HepG2 (cell line): ENCODE measurements around the gene CALN1. TPM values are rescaled to one million over a fixed set of nuclear protein-coding genes. Genes with fewer than 3 reads are reported as not detected.

Source experiments
- ATAC-seq: fragments of 200-7000 bp; cut with Tn5 transposase; 3 replicates; pipeline ENCODE4 v1.9.1; 2020; ENCODE audit warnings: mild to moderate bottlenecking, moderate library complexity
- BruUV-seq: library from RNA; stranded (reverse); fragments of 400-500 nt; replicated peaks from 2 replicates; lab custom pipeline; 2021; lab: Mats Ljungman, UMichigan
- CTCF ChIA-PET: fragments of 300-600 bp; formaldehyde crosslinking; extraction: SDS; loops from one replicate; lab custom pipeline; 2021; ENCODE audit warnings: low total read pairs, inconsistent platforms, low intra/inter-chr PET ratio; lab: Yijun Ruan, JAX
- POLR2A ChIA-PET: fragments of 350-600 bp; sonication (Branson Sonifier 250); formaldehyde crosslinking; loops from one replicate; lab custom pipeline; 2020; ENCODE audit warnings: antibody characterized with exemption, inconsistent platforms; lab: Yijun Ruan, JAX
- DNase-seq: peaks from one replicate; pipeline ENCODE4 v3.0.0-alpha.2; 2015; ENCODE audit warnings: low spot score
- FAIRE-seq: peaks from 3 replicates; lab custom pipeline; 2011; peaks lifted over from hg19 to GRCh38; lab: Jason Lieb, UNC
- H2AFZ ChIP-seq: one replicate; pipeline ENCODE4 v1.6.1; 2011; ENCODE audit warnings: low read length, inconsistent platforms
- H3K27ac ChIP-seq: fragments of 300-600 bp; 3 replicates; pipeline ENCODE4 v1.8.0; 2011; ENCODE audit warnings: mixed run types, mild to moderate bottlenecking, mixed read lengths, low read length, inconsistent platforms; ENCODE audit not compliant: insufficient read depth; ENCODE audit errors: extremely low read length
- H3K27me3 ChIP-seq, 2 experiments: fragments of 200-600 bp in 1 of 2; 2 replicates in 1 of 2; 3 replicates in 1 of 2; pipeline versions ENCODE4 v1.6.0 to v1.8.0; 2011; ENCODE audit warnings: low read length in 2 of 2, mild to moderate bottlenecking in 2 of 2, moderate library complexity in 2 of 2, inconsistent platforms in 1 of 2; ENCODE audit not compliant: insufficient read depth in 2 of 2, control insufficient read depth in 1 of 2
- H3K36me3 ChIP-seq, 2 experiments: fragments of 200-600 bp in 1 of 2; replicated peaks in 1 of 2; 2 replicates in 1 of 2; 3 replicates in 1 of 2; pipeline versions ENCODE4 v1.5.1 to v1.8.0; 2011; ENCODE audit warnings: low read length in 2 of 2, inconsistent platforms in 1 of 2; ENCODE audit not compliant: insufficient read depth in 2 of 2, control insufficient read depth in 1 of 2
- H3K4me1 ChIP-seq: 2 replicates; pipeline ENCODE4 v1.5.1; 2012; ENCODE audit warnings: low read length, inconsistent platforms; ENCODE audit not compliant: insufficient read depth
- H3K4me2 ChIP-seq: 2 replicates; pipeline ENCODE4 v1.6.0; 2011; ENCODE audit warnings: low read depth, low read length, inconsistent platforms
- H3K4me3 ChIP-seq, 3 experiments: fragments of 200-600 bp in 1 of 3; sonication (generic), shearing (Covaris generic) in 1 of 3; replicated peaks in 1 of 3; 2 replicates each; pipeline ENCODE4 v1.5.1; 2011 to 2016; ENCODE audit warnings: low read length in 3 of 3, inconsistent platforms in 2 of 3, low read depth in 2 of 3, mild to moderate bottlenecking in 2 of 3, control low read depth in 1 of 3, mixed read lengths in 1 of 3; ENCODE audit not compliant: insufficient read depth in 1 of 3
- H3K79me2 ChIP-seq: one replicate; pipeline ENCODE4 v1.6.1; 2011; ENCODE audit warnings: low read length, inconsistent platforms; ENCODE audit not compliant: insufficient read depth
- H3K9ac ChIP-seq: 2 replicates; pipeline ENCODE4 v1.6.0; 2011; ENCODE audit warnings: mild to moderate bottlenecking, low read depth, low read length, inconsistent platforms; ENCODE audit not compliant: insufficient read depth
- H3K9me3 ChIP-seq: 2 replicates; pipeline ENCODE4 v1.5.1; 2012; ENCODE audit warnings: mild to moderate bottlenecking, low read length
- H4K20me1 ChIP-seq: 2 replicates; pipeline ENCODE4 v1.6.0; 2011; ENCODE audit warnings: inconsistent platforms, mild to moderate bottlenecking, low read length, moderate library complexity; ENCODE audit not compliant: insufficient read depth
- AKAP8 ChIP-seq: sonication (generic); formaldehyde crosslinking; IDR thresholded peaks from 2 replicates; pipeline ENCODE4 v1.5.1; 2020; ENCODE audit warnings: mild to moderate bottlenecking, missing genetic modification reagents
- FOXJ3 ChIP-seq: sonication (generic); formaldehyde crosslinking; IDR thresholded peaks from 2 replicates; pipeline ENCODE4 v1.4.0; 2020; ENCODE audit warnings: missing genetic modification reagents, mild to moderate bottlenecking, borderline replicate concordance
- HMGXB3 ChIP-seq: sonication (generic); formaldehyde crosslinking; IDR thresholded peaks from 2 replicates; pipeline ENCODE4 v1.4.0; 2020; ENCODE audit warnings: missing genetic modification reagents, borderline replicate concordance
- NCOR1 ChIP-seq: fragments of 200-600 bp; sonication (generic); IDR thresholded peaks from 2 replicates; pipeline ENCODE4 v1.7.0; 2017; ENCODE audit warnings: antibody characterized with exemption, low read length, borderline replicate concordance
- NFATC3 ChIP-seq: sonication (generic); formaldehyde crosslinking; IDR thresholded peaks from 2 replicates; pipeline ENCODE4 v1.5.1; 2020; ENCODE audit warnings: mild to moderate bottlenecking, missing genetic modification reagents
- NFE2L1 ChIP-seq: sonication (generic); formaldehyde crosslinking; IDR thresholded peaks from 2 replicates; pipeline ENCODE4 v1.4.0; 2020; ENCODE audit warnings: missing genetic modification reagents, mild to moderate bottlenecking, borderline replicate concordance
- RXRA ChIP-seq: sonication (generic); formaldehyde crosslinking; IDR thresholded peaks from 2 replicates; pipeline ENCODE4 v1.5.1; 2020; ENCODE audit warnings: missing genetic modification reagents
- ZNF17 ChIP-seq: sonication (generic); formaldehyde crosslinking; IDR thresholded peaks from 2 replicates; pipeline ENCODE4 v1.5.0; 2020; ENCODE audit warnings: mild to moderate bottlenecking, missing genetic modification reagents
- ZNF577 ChIP-seq: sonication (generic); formaldehyde crosslinking; IDR thresholded peaks from 2 replicates; pipeline ENCODE4 v1.4.0; 2020; ENCODE audit warnings: mild to moderate bottlenecking, low read depth, missing genetic modification reagents, borderline replicate concordance
- ZNF616 ChIP-seq: sonication (generic); formaldehyde crosslinking; IDR thresholded peaks from 2 replicates; pipeline ENCODE4 v1.5.0; 2020; ENCODE audit warnings: low read depth, mild to moderate bottlenecking, missing genetic modification reagents
- ZNF768 ChIP-seq: sonication (generic); formaldehyde crosslinking; IDR thresholded peaks from 2 replicates; pipeline ENCODE4 v1.4.0; 2020; ENCODE audit warnings: missing genetic modification reagents
- WGBS: methylation state at CpG from one replicate; pipeline ENCODE4 v1.1.6; 2017; ENCODE audit warnings: low lambda C conversion rate; 5-methylcytosine and 5-hydroxymethylcytosine counted together
- in situ Hi-C: cut with HindIII; loops from 2 replicates; pipeline ENCODE4 v1.10.0; 2017; ENCODE audit warnings: low pct_unique_long_range_greater_than_20kb; ENCODE audit not compliant: extremely low pct_ligation_motif_present
- intact Hi-C: fragments of 100-400 bp; cut with micrococcal nuclease; formaldehyde crosslinking; loops from one replicate; pipeline ENCODE4 v1.10.0; 2022; ENCODE audit not compliant: unreplicated experiment
- polyA plus RNA-seq, 8 experiments: library from polyadenylated mRNA; depleted of rRNA in 3 of 8; stranded (reverse) in 7 of 8; unstranded in 1 of 8; fragments of >200 nt; fragmentation: Illumina TruSeq in 4 of 8; extraction: Trizol in 4 of 8; gene quantifications; 2 replicates each; pipeline versions ENCODE4 v1.2.1 to v1.2.3, GENCODE V29; 2011 to 2016; ENCODE audit warnings: low read depth in 4 of 8, missing spikeins in 1 of 8, mixed read lengths in 1 of 8; ENCODE audit not compliant: insufficient read depth in 1 of 8
- total RNA-seq, 5 experiments: library from RNA; depleted of rRNA; stranded (reverse); fragments of >200 nt; fragmentation: Illumina TruSeq; extraction: Trizol; gene quantifications; 2 replicates each; pipeline ENCODE4 v1.2.3, GENCODE V29; 2016; ENCODE audit warnings: low read depth in 1 of 5

Gene CALN1
- total and polyA plus RNA-seq, 2 of the 13 experiments (the other 11 are each of a cell fraction or from before 2014, with no cell fraction given), result not detected

DNA sequence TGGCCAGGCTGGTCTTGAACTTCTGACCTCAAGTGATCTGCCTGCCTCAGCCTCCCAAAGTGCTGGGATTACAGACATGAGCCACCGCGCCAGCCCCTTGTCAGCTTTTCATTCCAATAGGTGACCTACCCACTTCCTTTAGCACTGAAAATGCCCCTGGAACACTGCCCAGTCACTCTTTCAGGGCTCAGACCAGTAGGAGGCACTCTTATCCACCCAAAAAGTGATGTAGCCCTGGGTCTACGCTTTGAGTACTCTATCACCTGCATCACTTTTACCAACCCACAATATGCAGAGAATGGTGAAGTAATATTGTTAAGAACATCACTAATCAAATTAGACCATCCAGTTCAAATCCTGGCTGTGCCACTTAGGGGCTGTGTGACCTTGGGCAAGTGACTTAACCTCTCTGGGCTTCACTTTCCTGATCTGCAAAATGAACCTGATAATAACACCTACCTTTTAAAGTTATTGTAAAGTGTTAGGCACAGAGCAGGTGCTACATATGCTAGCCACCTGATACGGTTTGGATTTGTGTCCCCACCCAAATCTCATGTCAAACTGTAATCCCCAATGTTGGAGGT lies 5.2 kb downstream of the CALN1 start:
- Histone ChIP-seq H3K9ac (no peak overlapping the region), H3K36me3 (no peaks in the 10 kb centered on the region), H2AFZ (no peak overlapping the region), H3K9me3 (no peaks in the 10 kb centered on the region), H3K27ac (no peak overlapping the region), H3K4me3 (no peak overlapping the region), H3K4me2 (no peak overlapping the region), H4K20me1 (no peaks in the 10 kb centered on the region), H3K79me2 (no peaks in the 10 kb centered on the region), H3K4me1 (no peaks in the 10 kb centered on the region), H3K27me3 (peaks cover 6 to 32% of the 10 kb centered on the region in 2 experiments; a peak in 4 of 5 replicates)
- no peak for FAIRE-seq
- no TSS peak for BruUV-seq
- POLR2A ChIA-PET, result no interaction called here
- CTCF ChIA-PET, result no interaction called here
- in situ Hi-C loops (no loop called here), intact Hi-C loops (no loop called here)
- 37% methylated on average over 4 of the region's 4 CpGs for WGBS
- ATAC-seq, result no peak
- DNase-seq, result no peak
- peak; percentile 39; the same call in 1 of the 2 replicates for TF ChIP-seq ZNF768 (CRISPR knock-in tag)
- no peak for TF ChIP-seq ZNF577 (CRISPR knock-in tag)
- TF ChIP-seq, all 625 proteins: peak for 1

DNA sequence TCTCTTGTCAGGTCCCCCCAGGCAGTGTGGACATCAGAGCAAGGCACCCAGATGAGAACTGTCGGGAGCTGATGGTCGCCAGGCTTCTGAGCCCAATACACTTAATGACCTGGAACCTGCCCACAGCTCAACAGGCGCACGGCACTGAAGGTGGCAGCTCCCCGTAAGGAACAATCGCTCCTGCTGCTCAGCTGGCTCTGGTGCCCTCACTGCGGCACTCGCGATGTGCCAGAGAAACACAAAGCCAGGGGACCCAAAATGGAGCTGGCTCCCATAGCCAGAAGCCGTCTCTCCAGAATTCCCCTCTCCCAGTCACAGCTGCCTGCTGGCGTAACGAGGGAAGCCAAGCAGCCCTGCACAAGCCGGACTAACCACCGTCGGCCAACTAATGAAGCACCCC lies 6.3 kb downstream of the CALN1 start:
- ATAC-seq (no peak), FAIRE-seq (no peak), DNase-seq (no peak)
- intact Hi-C loops, result no loop called here
- 66% methylated on average over 7 of the region's 15 CpGs for WGBS
- CTCF ChIA-PET, result no interaction called here
- Histone ChIP-seq H4K20me1 (no peaks in the 10 kb centered on the region), H3K79me2 (no peaks in the 10 kb centered on the region), H3K27ac (no peak overlapping the region), H3K4me1 (no peaks in the 10 kb centered on the region), H3K27me3 (peaks cover 6 to 36% of the 10 kb centered on the region in 2 experiments; a peak in 4 of 5 replicates), H3K4me2 (no peak overlapping the region), H3K36me3 (no peaks in the 10 kb centered on the region), H3K4me3 (no peak overlapping the region), H2AFZ (no peak overlapping the region), H3K9ac (no peak overlapping the region), H3K9me3 (no peaks in the 10 kb centered on the region)
- POLR2A ChIA-PET, result no interaction called here
- TF ChIP-seq NFATC3, result no peak
- no peak for TF ChIP-seq FOXJ3 (CRISPR knock-in tag)
- no peak for TF ChIP-seq HMGXB3 (CRISPR knock-in tag)
- no peak for TF ChIP-seq AKAP8 (CRISPR knock-in tag)
- TF ChIP-seq NFE2L1, result no peak
- TF ChIP-seq ZNF616 (CRISPR knock-in tag), result no peak
- TF ChIP-seq RXRA (CRISPR knock-in tag), result no peak
- no peak for TF ChIP-seq NCOR1
- TF ChIP-seq ZNF17, result no peak
- in situ Hi-C loops, result no loop called here
- BruUV-seq, result no TSS peak
